ENCODE results near the gene COL6A2. TPM values are rescaled to one million over a fixed set of nuclear protein-coding genes. Genes with fewer than 3 reads are reported as not detected.

COL6A2 gene
- total and polyA plus RNA-seq, 10 of the 15 experiments (the other 5 are each of a cell fraction or from before 2014, with no cell fraction given): 0.16 to 1.3 (median 0.34) TPM; not detected in 7

GRCh38 chr21:46065914-46066551 is 31.9 kb upstream of the COL6A2 start:
- Histone ChIP-seq H3K4me2 (ENCODE audit: control insufficient read depth, insufficient read depth) (no peak overlapping the region), H3K9ac (ENCODE audit: control insufficient read depth, insufficient read depth, low read length) (no peak overlapping the region), H3K27ac (ENCODE audit: control insufficient read depth, insufficient read depth) (no peak overlapping the region), H3K27me3 (replicated peaks in 1 of 2; ENCODE audit: control insufficient read depth in 2 of 2, insufficient read depth in 2 of 2, low read length in 1 of 2) (no peaks in the 10 kb centered on the region), H3K4me3 (no peak overlapping the region), H2AFZ (ENCODE audit: control insufficient read depth, low read depth, low read length) (no peak overlapping the region), H3K9me3 (replicated peaks; ENCODE audit: control insufficient read depth, insufficient read depth, low read length) (no peaks in the 10 kb centered on the region; the same call in 1 of the 3 replicates), H3K36me3 (ENCODE audit: control insufficient read depth in 2 of 2, insufficient read depth in 2 of 2, low read length in 1 of 2) (no peaks in the 10 kb centered on the region), H4K20me1 (ENCODE audit: control insufficient read depth, insufficient read depth) (no peaks in the 10 kb centered on the region), H3K79me2 (ENCODE audit: control insufficient read depth, insufficient read depth, low read length) (no peaks in the 10 kb centered on the region), H3K4me1 (ENCODE audit: control insufficient read depth, insufficient read depth, low read length) (no peaks in the 10 kb centered on the region)
- ATAC-seq: no peak
- 36% methylated on average over 23 of the region's 23 CpGs for WGBS (ENCODE audit: insufficient coverage, insufficient replicate concordance, low lambda C conversion rate, missing lambda C conversion rate)
- no peak for DNase-seq (ENCODE audit: low read depth, low spot score)
- ChIA-PET CTCF (no interaction called here), RAD21 (ENCODE audit: unreplicated experiment) (no interaction called here), SMC1A (ENCODE audit: uncharacterized antibody, unreplicated experiment) (no interaction called here), POLR2A (no interaction called here)
- intact Hi-C loops (cut with micrococcal nuclease; ENCODE audit: unreplicated experiment) (no loop called here), in situ Hi-C loops (cut with MboI) (no loop called here)
- TF ChIP-seq CEBPB (IDR thresholded peaks at IDR 0.05; ENCODE audit: borderline replicate concordance in 1 of 2, low read depth in 2 of 2, low read length in 2 of 2) (no peak), ZNF384 (IDR thresholded peaks at IDR 0.05; ENCODE audit: borderline replicate concordance, low read depth, low read length) (no peak), MYC (IDR thresholded peaks at IDR 0.05; ENCODE audit: insufficient read depth, insufficient read length, insufficient replicate concordance, low read length, severe bottlenecking) (no peak), SREBF1 (IDR thresholded peaks at IDR 0.05; ENCODE audit: low read length) (no peak), BACH1 (IDR thresholded peaks at IDR 0.05; ENCODE audit: borderline replicate concordance) (no peak), RELA (IDR thresholded peaks at IDR 0.05; ENCODE audit: borderline replicate concordance, partially characterized antibody) (no peak), NFIC (IDR thresholded peaks at IDR 0.05; ENCODE audit: low read depth, low read length) (no peak), USF1 (IDR thresholded peaks at IDR 0.05; ENCODE audit: borderline replicate concordance, extremely low read length, insufficient read depth, low read depth, low read length) (no peak)
- BruUV-seq (replicated peaks): no TSS peak
- FAIRE-seq: no peak
